ENCODE data around the gene MS4A4E.
"Not testable (repeated sequence)": the region's sequence is repeated elsewhere in the genome, so short reads cannot be mapped to it uniquely, and the experiment has no call there.

MS4A4E gene

GRCh38 chr11:60242740-60243239, at the start of gene MS4A4E:
Gene MS4A4E (minus strand): TSS chr11:60243137. CDS start chr11:60230055, 13,082 bp downstream.
- Histone ChIP-seq H3K9me3 (ENCODE audit: control insufficient read depth, insufficient read depth, low read depth, low read length) (no peaks in the 10 kb centered on the region), H3K27me3 (ENCODE audit: control insufficient read depth, insufficient read depth, low read length) (no peaks in the 10 kb centered on the region), H3K36me3 (ENCODE audit: control insufficient read depth, insufficient read depth, low read length) (no peaks in the 10 kb centered on the region), H3K4me3 (ENCODE audit: low read depth, low read length) (no peak within 1 kb of the TSS), H3K4me1 (ENCODE audit: control insufficient read depth, insufficient read depth, low read length) (no peaks in the 10 kb centered on the region), H3K9ac (ENCODE audit: low read length) (no peak within 1 kb of the TSS), H3K27ac (ENCODE audit: low read depth, low read length) (no peak within 1 kb of the TSS)

GRCh38 chr11:60292145-60292544, 49.2 kb upstream of the MS4A4E start:
- Histone ChIP-seq H3K9ac (ENCODE audit: low read length) (no peak overlapping the region), H3K4me3 (ENCODE audit: low read depth, low read length) (no peak overlapping the region), H3K4me1 (ENCODE audit: control insufficient read depth, insufficient read depth, low read length) (no peaks in the 10 kb centered on the region), H3K36me3 (ENCODE audit: control insufficient read depth, insufficient read depth, low read length) (no peaks in the 10 kb centered on the region), H3K9me3 (ENCODE audit: control insufficient read depth, insufficient read depth, low read depth, low read length) (peaks cover 18% of the 10 kb centered on the region; the same call in 1 of the 2 replicates), H3K27ac (ENCODE audit: low read depth, low read length) (no peak overlapping the region), H3K27me3 (ENCODE audit: control insufficient read depth, insufficient read depth, low read length) (no peaks in the 10 kb centered on the region)

- Histone ChIP-seq H3K9me3 (ENCODE audit: control insufficient read depth, insufficient read depth, low read depth, low read length) (peaks cover 18% of the 10 kb centered on the region; the same call in 1 of the 2 replicates), H3K9ac (ENCODE audit: low read length) (no peak overlapping the region), H3K27ac (ENCODE audit: low read depth, low read length) (no peak overlapping the region), H3K36me3 (ENCODE audit: control insufficient read depth, insufficient read depth, low read length) (no peaks in the 10 kb centered on the region), H3K4me3 (ENCODE audit: low read depth, low read length) (no peak overlapping the region), H3K27me3 (ENCODE audit: control insufficient read depth, insufficient read depth, low read length) (no peaks in the 10 kb centered on the region), H3K4me1 (ENCODE audit: control insufficient read depth, insufficient read depth, low read length) (no peaks in the 10 kb centered on the region)
Observed at GRCh38 chr11:60288531-60288930, 45.6 kb upstream of the MS4A4E start.

- not testable (repeated sequence) for H3K27me3 ChIP-seq (ENCODE audit: control insufficient read depth, insufficient read depth, low read length); H3K4me1 ChIP-seq (ENCODE audit: control insufficient read depth, insufficient read depth, low read length); H3K9ac ChIP-seq (ENCODE audit: low read length); H3K4me3 ChIP-seq (ENCODE audit: low read depth, low read length); H3K27ac ChIP-seq (ENCODE audit: low read depth, low read length); H3K36me3 ChIP-seq (ENCODE audit: control insufficient read depth, insufficient read depth, low read length)
- peaks cover 18% of the 10 kb centered on the region; the same call in 1 of the 2 replicates for H3K9me3 ChIP-seq (ENCODE audit: control insufficient read depth, insufficient read depth, low read depth, low read length)
Observed at GRCh38 chr11:60285411-60286126, 42.6 kb upstream of the MS4A4E start.

- no peaks in the 10 kb centered on the region for H3K36me3 ChIP-seq (ENCODE audit: control insufficient read depth, insufficient read depth, low read length)
- H3K9me3 ChIP-seq (ENCODE audit: control insufficient read depth, insufficient read depth, low read depth, low read length): no peaks in the 10 kb centered on the region; the same call in 1 of the 2 replicates
- H3K9ac ChIP-seq (ENCODE audit: low read length): no peak overlapping the region
- H3K4me3 ChIP-seq (ENCODE audit: low read depth, low read length): no peak overlapping the region
- H3K4me1 ChIP-seq (ENCODE audit: control insufficient read depth, insufficient read depth, low read length): no peaks in the 10 kb centered on the region
- no peak overlapping the region for H3K27ac ChIP-seq (ENCODE audit: low read depth, low read length)
- H3K27me3 ChIP-seq (ENCODE audit: control insufficient read depth, insufficient read depth, low read length): no peaks in the 10 kb centered on the region
Observed at GRCh38 chr11:60282286-60282685, 39.3 kb upstream of the MS4A4E start.

- Histone ChIP-seq H3K27me3 (ENCODE audit: control insufficient read depth, insufficient read depth, low read length) (no peaks in the 10 kb centered on the region), H3K4me1 (ENCODE audit: control insufficient read depth, insufficient read depth, low read length) (no peaks in the 10 kb centered on the region), H3K27ac (ENCODE audit: low read depth, low read length) (no peak overlapping the region), H3K36me3 (ENCODE audit: control insufficient read depth, insufficient read depth, low read length) (no peaks in the 10 kb centered on the region), H3K9me3 (ENCODE audit: control insufficient read depth, insufficient read depth, low read depth, low read length) (peaks cover 3% of the 10 kb centered on the region; the same call in 1 of the 2 replicates), H3K9ac (ENCODE audit: low read length) (no peak overlapping the region), H3K4me3 (ENCODE audit: low read depth, low read length) (no peak overlapping the region)
Observed at GRCh38 chr11:60281485-60281884, 38.5 kb upstream of the MS4A4E start.

GRCh38 chr11:60280412-60280811, 37.5 kb upstream of the MS4A4E start, which contains the start of gene MS4A4A:
Gene MS4A4A (plus strand): TSS chr11:60280666. CDS start chr11:60280676, 10 bp downstream.
- Histone ChIP-seq H3K36me3 (ENCODE audit: control insufficient read depth, insufficient read depth, low read length) (no peaks in the 10 kb centered on the region), H3K27me3 (ENCODE audit: control insufficient read depth, insufficient read depth, low read length) (no peaks in the 10 kb centered on the region), H3K27ac (ENCODE audit: low read depth, low read length) (no peak within 1 kb of the TSS), H3K4me1 (ENCODE audit: control insufficient read depth, insufficient read depth, low read length) (no peaks in the 10 kb centered on the region; the same call in 1 of the 2 replicates), H3K9ac (ENCODE audit: low read length) (no peak within 1 kb of the TSS), H3K4me3 (ENCODE audit: low read depth, low read length) (no peak within 1 kb of the TSS), H3K9me3 (ENCODE audit: control insufficient read depth, insufficient read depth, low read depth, low read length) (0 out of 2 replicates have a peak, but pooled peaks cover 3% of the 10 kb centered on the region)

- Histone ChIP-seq H3K4me1 (ENCODE audit: control insufficient read depth, insufficient read depth, low read length) (no peaks in the 10 kb centered on the region; the same call in 1 of the 2 replicates), H3K27ac (ENCODE audit: low read depth, low read length) (no peak overlapping the region), H3K9me3 (ENCODE audit: control insufficient read depth, insufficient read depth, low read depth, low read length) (0 out of 2 replicates have a peak, but pooled peaks cover 5% of the 10 kb centered on the region), H3K27me3 (ENCODE audit: control insufficient read depth, insufficient read depth, low read length) (no peaks in the 10 kb centered on the region), H3K4me3 (ENCODE audit: low read depth, low read length) (no peak overlapping the region), H3K36me3 (ENCODE audit: control insufficient read depth, insufficient read depth, low read length) (no peaks in the 10 kb centered on the region), H3K9ac (ENCODE audit: low read length) (no peak overlapping the region)
Observed at GRCh38 chr11:60274416-60274815, 31.5 kb upstream of the MS4A4E start.

GRCh38 chr11:60265373-60266214, 22.7 kb upstream of the MS4A4E start:
- no peak overlapping the region for H3K9ac ChIP-seq (ENCODE audit: low read length)
- H3K4me3 ChIP-seq (ENCODE audit: low read depth, low read length): no peak overlapping the region
- no peaks in the 10 kb centered on the region for H3K36me3 ChIP-seq (ENCODE audit: control insufficient read depth, insufficient read depth, low read length)
- H3K27ac ChIP-seq (ENCODE audit: low read depth, low read length): no peak overlapping the region
- no peaks in the 10 kb centered on the region for H3K4me1 ChIP-seq (ENCODE audit: control insufficient read depth, insufficient read depth, low read length)
- peaks cover 17% of the 10 kb centered on the region for H3K9me3 ChIP-seq (ENCODE audit: control insufficient read depth, insufficient read depth, low read depth, low read length)
- H3K27me3 ChIP-seq (ENCODE audit: control insufficient read depth, insufficient read depth, low read length): no peaks in the 10 kb centered on the region

- H3K9me3 ChIP-seq (ENCODE audit: control insufficient read depth, insufficient read depth, low read depth, low read length): peaks cover 23% of the 10 kb centered on the region
- no peak overlapping the region for H3K27ac ChIP-seq (ENCODE audit: low read depth, low read length)
- H3K36me3 ChIP-seq (ENCODE audit: control insufficient read depth, insufficient read depth, low read length): no peaks in the 10 kb centered on the region
- no peaks in the 10 kb centered on the region for H3K4me1 ChIP-seq (ENCODE audit: control insufficient read depth, insufficient read depth, low read length)
- no peaks in the 10 kb centered on the region for H3K27me3 ChIP-seq (ENCODE audit: control insufficient read depth, insufficient read depth, low read length)
- no peak overlapping the region for H3K9ac ChIP-seq (ENCODE audit: low read length)
- H3K4me3 ChIP-seq (ENCODE audit: low read depth, low read length): no peak overlapping the region
Observed at GRCh38 chr11:60264644-60265043, 21.7 kb upstream of the MS4A4E start.

GRCh38 chr11:60263402-60263801, 20.5 kb upstream of the MS4A4E start:
- Histone ChIP-seq H3K4me3 (ENCODE audit: low read depth, low read length) (no peak overlapping the region), H3K27me3 (ENCODE audit: control insufficient read depth, insufficient read depth, low read length) (no peaks in the 10 kb centered on the region), H3K9me3 (ENCODE audit: control insufficient read depth, insufficient read depth, low read depth, low read length) (peaks cover 26% of the 10 kb centered on the region), H3K27ac (ENCODE audit: low read depth, low read length) (no peak overlapping the region), H3K9ac (ENCODE audit: low read length) (no peak overlapping the region), H3K4me1 (ENCODE audit: control insufficient read depth, insufficient read depth, low read length) (no peaks in the 10 kb centered on the region), H3K36me3 (ENCODE audit: control insufficient read depth, insufficient read depth, low read length) (no peaks in the 10 kb centered on the region)
